COLO668 (cell line): ENCODE data around the gene LPGAT1.
A peak's percentile ranks its signal among the peaks of the same experiment; 100 is the strongest.

Experiments
- DNase-seq: peaks from one replicate; lab custom pipeline; 2025; ENCODE audit not compliant: unreplicated experiment; lab: John Stamatoyannopoulos, UW

Gene LPGAT1

GRCh38 chr1:211775170-211775569 lies 55.4 kb downstream of the LPGAT1 start:
- no peak for DNase-seq

- DNase-seq: no peak
Measured at GRCh38 chr1:211764701-211765100, 65.9 kb downstream of the LPGAT1 start.

GRCh38 chr1:211762206-211762605 lies 68.4 kb downstream of the LPGAT1 start:
- no peak for DNase-seq

- DNase-seq: no peak
Measured at GRCh38 chr1:211761400-211761799, 69.2 kb downstream of the LPGAT1 start.

DNA sequence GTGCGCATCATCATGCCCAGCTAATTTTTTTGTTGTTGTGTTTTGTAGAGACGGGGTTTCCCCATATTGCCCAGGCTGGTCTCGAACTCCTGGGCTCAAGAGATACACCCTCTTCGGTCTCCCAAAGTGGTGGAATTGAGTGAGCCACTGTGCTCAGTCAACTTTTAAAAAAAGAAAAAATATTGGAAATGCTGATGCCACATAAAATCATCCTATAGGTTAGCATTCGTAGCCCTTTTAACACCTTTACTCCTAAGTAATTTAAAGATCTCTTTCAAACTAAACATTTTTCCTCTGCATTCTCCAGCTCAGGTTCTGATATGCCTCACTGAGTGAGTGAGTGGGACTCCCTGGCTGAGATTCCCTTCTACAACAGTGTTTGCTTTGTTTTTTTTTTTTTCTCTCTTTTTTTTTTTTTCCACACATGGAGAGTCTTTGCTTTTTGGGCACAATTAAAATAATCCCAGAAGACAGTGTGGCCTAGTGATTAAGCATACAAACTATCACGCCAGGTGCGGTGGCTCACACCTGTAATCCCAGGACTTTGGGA lies 74.0 kb downstream of the LPGAT1 start:
- no peak for DNase-seq

DNA sequence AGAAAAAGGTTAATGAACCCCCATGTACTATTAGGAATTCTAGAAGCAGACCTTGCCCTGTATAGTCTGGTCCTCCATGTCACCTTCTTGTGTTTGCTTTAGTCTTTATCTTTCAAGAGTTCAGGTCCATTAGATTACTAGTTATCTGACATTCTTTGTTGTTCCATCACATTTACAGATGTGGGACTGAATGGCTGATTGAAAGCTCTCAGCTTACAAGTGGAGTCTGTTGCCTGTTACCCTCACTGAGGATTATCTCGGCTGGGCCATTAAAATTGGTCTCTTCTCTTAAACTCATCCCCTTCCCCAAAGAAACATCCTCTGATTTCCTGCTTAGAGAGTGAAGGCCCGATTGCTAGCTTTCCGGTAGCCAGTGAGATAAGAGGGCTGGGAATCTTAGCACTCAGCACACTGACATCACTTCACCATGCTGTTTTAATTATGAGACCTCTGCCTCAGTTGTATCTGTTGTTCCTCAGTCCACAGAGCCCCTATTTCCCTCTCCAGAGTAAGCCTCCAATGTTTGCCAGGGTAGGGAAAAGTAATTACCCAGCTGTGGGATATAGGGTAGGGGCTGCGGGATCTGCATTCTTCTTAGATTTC lies 76.8 kb downstream of the LPGAT1 start:
- DNase-seq: no peak

- no peak for DNase-seq
Measured at GRCh38 chr1:211752951-211753486, 77.5 kb downstream of the LPGAT1 start.

DNA sequence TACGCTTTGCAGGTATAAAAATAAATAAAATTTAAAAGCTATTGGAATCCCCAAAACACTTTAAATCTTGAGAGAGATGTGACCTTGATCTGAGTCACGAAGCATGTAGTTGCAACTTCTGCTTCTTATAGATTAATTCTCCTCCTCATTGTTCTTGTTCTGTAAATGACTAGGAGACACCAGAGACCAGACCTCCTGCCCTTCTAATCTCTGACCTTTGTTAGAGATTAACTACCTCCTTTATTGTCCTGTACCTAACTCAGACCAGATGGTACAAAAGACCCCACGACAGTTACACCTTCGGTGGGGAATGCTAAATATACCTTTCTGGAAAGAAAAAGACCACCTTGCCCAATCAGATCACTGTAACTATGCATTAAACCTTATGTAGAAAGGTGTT lies 78.2 kb downstream of the LPGAT1 start:
- no peak for DNase-seq

GRCh38 chr1:211751438-211751837 lies 79.1 kb downstream of the LPGAT1 start:
- DNase-seq: no peak

DNA sequence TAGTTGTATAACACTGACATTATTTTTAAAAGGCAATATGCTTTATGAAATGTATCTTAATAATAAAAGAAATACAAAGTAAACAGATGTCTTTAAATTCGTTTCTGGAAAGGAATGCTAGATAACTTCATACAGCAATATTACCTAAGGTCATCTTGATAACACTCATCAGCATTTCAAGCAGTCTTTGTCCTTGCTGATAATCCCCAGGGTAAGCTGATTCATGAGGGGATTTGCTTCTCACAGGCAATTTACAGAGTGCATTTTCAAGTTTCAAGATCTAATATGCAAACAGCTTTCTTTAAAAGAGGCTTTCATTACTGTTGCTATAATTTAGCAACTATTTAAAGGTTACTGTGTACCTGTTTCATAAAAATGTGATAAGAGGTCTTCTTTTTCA lies 80.0 kb downstream of the LPGAT1 start:
- DNase-seq: no peak

- DNase-seq: no peak
Measured at GRCh38 chr1:211749251-211749650, 81.3 kb downstream of the LPGAT1 start.

DNA sequence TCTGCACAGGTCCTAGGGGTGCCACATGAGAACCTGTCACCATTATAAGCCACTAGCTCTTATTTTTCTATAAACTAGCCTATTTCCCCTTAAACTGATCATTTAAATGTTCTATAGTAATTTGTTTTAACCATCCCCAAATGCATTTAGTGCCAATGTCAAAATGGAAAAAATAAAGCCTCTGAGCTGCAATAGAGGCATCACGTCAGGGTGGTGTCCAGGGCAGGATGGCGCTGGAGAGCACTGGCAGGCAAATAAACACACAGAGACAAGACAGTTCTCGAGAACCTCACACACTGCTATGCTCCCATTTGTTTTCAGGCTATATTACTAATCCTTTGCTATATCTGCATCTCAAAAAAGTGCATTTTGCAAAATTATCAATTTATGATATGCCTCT lies 81.8 kb downstream of the LPGAT1 start:
- DNase-seq: no peak

- DNase-seq: no peak
Measured at GRCh38 chr1:211742889-211743529, 87.6 kb downstream of the LPGAT1 start.

GRCh38 chr1:211742272-211742671 lies 88.3 kb downstream of the LPGAT1 start:
- no peak for DNase-seq

DNA sequence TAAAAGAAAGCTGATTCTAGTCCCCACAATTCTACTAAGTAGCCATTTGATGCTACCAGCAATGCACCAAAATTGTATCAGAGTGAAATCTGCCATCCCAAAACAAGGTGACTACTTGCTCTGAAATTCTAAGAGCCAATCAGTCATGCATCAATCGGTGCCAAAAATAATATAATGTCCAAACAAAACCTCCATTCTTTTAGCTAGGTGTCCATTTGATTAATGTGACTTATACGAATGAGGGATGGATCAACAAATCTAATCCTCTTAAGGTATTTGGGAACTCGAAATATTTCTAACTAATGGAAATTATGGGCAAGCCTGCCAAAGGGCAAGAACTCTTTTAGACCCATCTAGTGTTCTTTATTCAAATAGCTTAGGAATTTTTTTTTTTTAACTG lies 88.8 kb downstream of the LPGAT1 start:
- no peak for DNase-seq

- no peak for DNase-seq
Measured at GRCh38 chr1:211741116-211741515, 89.4 kb downstream of the LPGAT1 start.

DNA sequence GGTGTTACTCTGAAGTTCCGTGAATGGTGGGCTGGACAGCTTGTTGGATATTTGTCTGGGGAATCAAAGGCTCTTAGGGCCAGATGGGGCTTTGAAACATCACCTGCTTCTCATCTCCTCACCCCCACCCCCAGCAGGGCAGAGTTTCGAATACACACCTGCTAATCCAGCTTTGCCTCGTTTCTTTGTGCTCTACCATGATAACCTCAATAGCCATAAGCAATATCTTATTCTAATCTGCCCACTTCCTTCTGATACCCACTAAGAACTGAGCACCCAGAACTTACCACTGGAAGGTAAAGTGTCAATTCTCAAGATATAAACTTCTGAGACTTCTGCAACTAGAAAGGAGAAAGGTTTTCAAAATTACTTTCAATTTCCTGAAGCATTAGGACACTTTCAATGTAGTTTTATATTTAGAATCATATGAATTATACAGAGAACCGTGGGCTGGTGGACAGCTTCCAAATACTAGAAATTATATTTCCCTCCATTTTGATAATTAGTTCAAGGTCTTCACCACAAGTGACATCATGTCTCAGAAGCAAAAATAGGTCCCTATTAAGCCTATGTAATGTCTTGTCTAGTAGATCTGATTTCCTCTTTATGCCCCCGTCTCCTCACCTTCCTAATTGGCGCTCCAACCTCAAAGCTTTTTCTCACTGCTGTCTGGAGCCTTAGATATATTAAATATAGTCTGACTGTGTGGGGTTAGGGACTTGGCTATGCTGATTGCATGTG lies 90.7 kb downstream of the LPGAT1 start:
- DNase-seq: peak; percentile 52

- peak; percentile 29 for DNase-seq
Measured at GRCh38 chr1:211738691-211739301, 91.8 kb downstream of the LPGAT1 start.

DNA sequence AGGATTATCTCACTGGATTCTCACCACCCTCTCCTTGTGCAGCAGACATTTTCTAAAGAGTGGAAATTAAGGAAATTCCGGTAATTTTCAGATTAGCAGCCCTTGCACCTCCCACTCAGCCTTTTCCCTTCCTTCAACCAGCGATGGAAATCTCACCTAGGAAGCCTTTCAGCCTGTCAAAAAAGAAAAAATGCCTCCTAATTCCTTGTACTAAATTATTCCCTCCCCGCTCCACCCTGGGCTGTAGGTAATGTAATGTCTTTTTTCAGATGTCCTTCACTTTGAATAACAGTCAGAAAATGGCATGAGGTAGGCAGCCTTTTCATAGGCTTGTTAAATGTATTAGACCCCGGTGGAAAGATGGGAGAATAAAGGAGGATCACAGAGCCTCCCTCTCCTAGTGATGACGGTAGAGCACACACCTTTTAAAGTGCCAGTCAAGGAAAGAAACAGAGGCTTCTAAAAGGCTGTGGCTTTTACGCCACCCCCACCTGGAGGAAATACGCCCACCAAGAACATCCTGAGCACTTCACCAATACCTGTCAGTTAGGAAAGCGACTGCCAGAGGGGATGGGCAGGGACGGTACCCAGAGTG lies 92.4 kb downstream of the LPGAT1 start:
- DNase-seq: no peak

DNA sequence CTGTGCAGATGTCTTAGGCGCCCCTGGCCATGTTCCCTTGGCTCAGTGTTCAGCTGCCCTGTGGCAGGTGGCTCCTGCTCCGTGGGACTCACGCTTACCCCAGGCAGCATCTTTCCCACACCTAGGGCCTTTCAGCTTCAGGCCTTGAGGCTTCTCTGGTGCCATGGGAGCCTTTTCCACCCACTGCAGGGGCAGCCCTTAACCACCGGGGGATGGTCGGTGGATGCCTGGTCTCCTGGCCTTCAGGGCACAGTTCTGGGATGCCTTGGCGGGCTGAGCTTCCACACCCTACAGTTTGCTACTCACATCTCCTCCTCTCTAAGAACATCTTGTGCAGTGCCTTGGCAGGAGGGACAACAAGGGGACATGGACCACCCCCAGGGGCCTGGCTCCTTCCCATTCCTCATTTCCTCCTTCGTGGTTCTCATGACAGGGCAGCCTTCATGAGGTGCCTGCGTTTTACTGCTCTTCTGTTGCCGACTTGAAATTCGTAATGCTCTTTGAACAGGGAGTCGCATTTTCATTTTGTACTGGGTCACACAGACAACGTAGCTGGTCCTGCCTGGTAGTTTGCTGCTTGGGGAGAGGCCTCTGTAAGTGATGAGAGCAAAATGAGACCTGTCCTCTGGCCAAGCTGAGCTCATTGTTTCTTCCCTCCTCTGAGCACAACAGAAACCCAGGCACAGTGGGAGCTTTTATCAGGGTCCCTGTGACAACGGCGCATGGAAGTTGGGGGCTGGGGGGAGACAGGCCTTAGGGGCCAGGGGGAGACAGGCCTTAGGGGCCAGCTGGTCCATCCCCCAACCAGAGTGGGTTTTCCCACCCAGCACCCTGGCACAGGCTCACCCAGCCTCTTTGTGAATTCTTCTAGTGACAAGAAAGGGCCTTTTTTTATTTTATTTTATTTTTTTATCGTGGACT lies 93.2 kb downstream of the LPGAT1 start:
- DNase-seq: no peak
